ENCODE results near the gene TNFSF8.

Gene TNFSF8

GRCh38 chr9:114925039-114925438 is 5.4 kb downstream of the TNFSF8 start:
- DNase-seq (ENCODE audit: low read depth, low spot score), result no peak
- no peak overlapping the region for H3K4me3 ChIP-seq (ENCODE audit: insufficient read length, low read depth)
- H3K36me3 ChIP-seq (ENCODE audit: insufficient read depth, insufficient read length, low read length), result no peaks in the 10 kb centered on the region
- H3K27me3 ChIP-seq (ENCODE audit: insufficient read depth, insufficient read length), result peaks cover 68% of the 10 kb centered on the region
- TF ChIP-seq YY1 (IDR thresholded peaks at IDR 0.05; ENCODE audit: insufficient read depth, insufficient read length), result no peak
- TF ChIP-seq SUZ12 (IDR thresholded peaks at IDR 0.05; ENCODE audit: extremely low read depth, insufficient read depth, insufficient read length), result no peak
- no peak for TF ChIP-seq ZNF274 (IDR thresholded peaks at IDR 0.05; ENCODE audit: low read depth, low read length)
- H3K9ac ChIP-seq (ENCODE audit: insufficient read length, low read depth), result no peak overlapping the region
- H3K4me1 ChIP-seq (ENCODE audit: insufficient read depth, insufficient read length), result peaks cover 5% of the 10 kb centered on the region
- no peaks in the 10 kb centered on the region for H3K9me3 ChIP-seq (ENCODE audit: insufficient read depth, low read length)

DNA sequence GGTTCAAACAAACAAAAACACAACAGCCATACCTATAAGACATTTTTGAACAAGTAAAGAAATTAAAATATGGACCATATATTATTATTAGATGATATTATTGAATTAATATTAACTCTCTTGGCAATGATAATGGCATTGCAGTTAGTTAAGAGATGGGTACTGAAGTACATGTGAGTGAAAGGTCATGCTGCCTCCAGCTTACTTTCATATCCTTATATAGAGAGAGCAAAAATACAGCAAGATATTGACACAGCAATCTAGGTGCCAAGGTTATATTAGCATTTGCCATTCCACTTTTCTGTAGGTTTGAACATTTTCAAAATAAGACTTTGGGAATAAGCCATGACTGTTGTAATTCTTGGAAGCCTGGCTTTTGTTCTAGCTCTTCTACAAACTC is 6.1 kb downstream of the TNFSF8 start:
- peaks cover 4% of the 10 kb centered on the region for H3K4me1 ChIP-seq (ENCODE audit: insufficient read depth, insufficient read length)
- H3K9me3 ChIP-seq (ENCODE audit: insufficient read depth, low read length), result no peaks in the 10 kb centered on the region
- peaks cover 64% of the 10 kb centered on the region for H3K27me3 ChIP-seq (ENCODE audit: insufficient read depth, insufficient read length)

GRCh38 chr9:114923918-114924317 is 6.5 kb downstream of the TNFSF8 start:
- no peak overlapping the region for H3K9ac ChIP-seq (ENCODE audit: insufficient read length, low read depth)
- peaks cover 4% of the 10 kb centered on the region for H3K4me1 ChIP-seq (ENCODE audit: insufficient read depth, insufficient read length)
- DNase-seq (ENCODE audit: low read depth, low spot score), result no peak
- no peak for TF ChIP-seq SUZ12 (IDR thresholded peaks at IDR 0.05; ENCODE audit: extremely low read depth, insufficient read depth, insufficient read length)
- TF ChIP-seq ZNF274 (IDR thresholded peaks at IDR 0.05; ENCODE audit: low read depth, low read length), result no peak
- no peak for TF ChIP-seq YY1 (IDR thresholded peaks at IDR 0.05; ENCODE audit: insufficient read depth, insufficient read length)
- H3K36me3 ChIP-seq (ENCODE audit: insufficient read depth, insufficient read length, low read length), result no peaks in the 10 kb centered on the region
- H3K9me3 ChIP-seq (ENCODE audit: insufficient read depth, low read length), result no peaks in the 10 kb centered on the region
- H3K4me3 ChIP-seq (ENCODE audit: insufficient read length, low read depth), result no peak overlapping the region
- H3K27me3 ChIP-seq (ENCODE audit: insufficient read depth, insufficient read length), result peaks cover 60% of the 10 kb centered on the region

More for the DNA sequence above, 6.1 kb downstream of the TNFSF8 start:
- H3K9ac ChIP-seq (ENCODE audit: insufficient read length, low read depth), result no peak overlapping the region
- no peaks in the 10 kb centered on the region for H3K36me3 ChIP-seq (ENCODE audit: insufficient read depth, insufficient read length, low read length)
- no peak overlapping the region for H3K4me3 ChIP-seq (ENCODE audit: insufficient read length, low read depth)
- no peak for DNase-seq (ENCODE audit: low read depth, low spot score)
- TF ChIP-seq YY1 (IDR thresholded peaks at IDR 0.05; ENCODE audit: insufficient read depth, insufficient read length) (no peak), ZNF274 (IDR thresholded peaks at IDR 0.05; ENCODE audit: low read depth, low read length) (no peak), SUZ12 (IDR thresholded peaks at IDR 0.05; ENCODE audit: extremely low read depth, insufficient read depth, insufficient read length) (no peak)

DNA sequence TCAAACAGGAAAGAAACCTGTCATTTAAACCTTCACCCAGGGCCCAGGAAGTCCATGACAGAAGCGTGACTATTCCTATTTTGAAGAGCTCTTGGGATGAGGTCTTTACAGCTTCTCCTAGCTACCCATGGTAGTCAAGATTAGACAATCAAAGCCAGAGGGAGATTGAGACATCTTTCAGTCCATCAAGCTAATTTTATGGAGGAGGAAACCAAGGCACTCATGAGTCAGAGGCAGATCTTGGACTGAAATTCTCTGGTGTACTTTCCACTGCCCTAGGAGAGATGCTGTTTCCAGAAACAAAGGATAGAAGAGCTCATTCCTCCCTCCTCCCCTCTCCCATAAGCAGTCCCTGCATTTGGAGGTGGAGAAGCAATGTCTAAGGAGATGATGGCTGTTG is 9.2 kb downstream of the TNFSF8 start:
- H3K4me3 ChIP-seq (ENCODE audit: insufficient read length, low read depth), result no peak overlapping the region
- no peak for DNase-seq (ENCODE audit: low read depth, low spot score)
- H3K36me3 ChIP-seq (ENCODE audit: insufficient read depth, insufficient read length, low read length), result no peaks in the 10 kb centered on the region
- H3K27me3 ChIP-seq (ENCODE audit: insufficient read depth, insufficient read length), result peaks cover 39% of the 10 kb centered on the region
- peaks cover 4% of the 10 kb centered on the region for H3K4me1 ChIP-seq (ENCODE audit: insufficient read depth, insufficient read length)
- H3K9me3 ChIP-seq (ENCODE audit: insufficient read depth, low read length), result no peaks in the 10 kb centered on the region
- TF ChIP-seq SUZ12 (IDR thresholded peaks at IDR 0.05; ENCODE audit: extremely low read depth, insufficient read depth, insufficient read length) (no peak), ZNF274 (IDR thresholded peaks at IDR 0.05; ENCODE audit: low read depth, low read length) (no peak), YY1 (IDR thresholded peaks at IDR 0.05; ENCODE audit: insufficient read depth, insufficient read length) (no peak)
- no peak overlapping the region for H3K9ac ChIP-seq (ENCODE audit: insufficient read length, low read depth)

GRCh38 chr9:114919611-114920010 is 10.8 kb downstream of the TNFSF8 start:
- H3K27me3 ChIP-seq (ENCODE audit: insufficient read depth, insufficient read length), result peaks cover 31% of the 10 kb centered on the region
- no peak for DNase-seq (ENCODE audit: low read depth, low spot score)

DNA sequence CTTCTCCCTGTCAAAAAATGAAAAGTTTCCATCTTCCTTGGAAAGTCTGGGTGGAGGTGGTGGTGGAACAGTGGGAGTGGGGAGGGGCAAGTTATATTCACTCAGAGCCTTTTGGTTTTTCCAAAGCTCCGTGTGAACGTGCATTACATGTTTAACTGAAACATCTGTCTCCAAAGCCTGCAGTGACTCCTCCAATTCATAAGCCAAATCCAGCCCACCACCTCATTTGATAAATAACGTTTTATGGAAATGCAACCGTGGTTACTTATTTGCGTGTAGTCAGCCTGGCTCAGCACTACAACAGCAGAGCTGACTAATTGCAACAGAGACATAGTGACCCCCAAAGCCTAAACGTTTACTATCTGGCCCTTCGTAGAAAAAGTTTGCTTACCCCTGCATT is 13.9 kb downstream of the TNFSF8 start:
- DNase-seq (ENCODE audit: low read depth, low spot score), result no peak
- peaks cover 1% of the 10 kb centered on the region for H3K4me1 ChIP-seq (ENCODE audit: insufficient read depth, insufficient read length)
- no peaks in the 10 kb centered on the region for H3K36me3 ChIP-seq (ENCODE audit: insufficient read depth, insufficient read length, low read length)
- peaks cover 4% of the 10 kb centered on the region for H3K27me3 ChIP-seq (ENCODE audit: insufficient read depth, insufficient read length)
- no peak overlapping the region for H3K9ac ChIP-seq (ENCODE audit: insufficient read length, low read depth)
- TF ChIP-seq SUZ12 (IDR thresholded peaks at IDR 0.05; ENCODE audit: extremely low read depth, insufficient read depth, insufficient read length), result no peak
- TF ChIP-seq YY1 (IDR thresholded peaks at IDR 0.05; ENCODE audit: insufficient read depth, insufficient read length), result no peak
- TF ChIP-seq ZNF274 (IDR thresholded peaks at IDR 0.05; ENCODE audit: low read depth, low read length), result no peak
- H3K9me3 ChIP-seq (ENCODE audit: insufficient read depth, low read length), result no peaks in the 10 kb centered on the region
- no peak overlapping the region for H3K4me3 ChIP-seq (ENCODE audit: insufficient read length, low read depth)

More at GRCh38 chr9:114919611-114920010, 10.8 kb downstream of the TNFSF8 start:
- no peak overlapping the region for H3K4me3 ChIP-seq (ENCODE audit: insufficient read length, low read depth)
- H3K9ac ChIP-seq (ENCODE audit: insufficient read length, low read depth), result no peak overlapping the region
- peaks cover 1% of the 10 kb centered on the region for H3K4me1 ChIP-seq (ENCODE audit: insufficient read depth, insufficient read length)
- no peaks in the 10 kb centered on the region for H3K9me3 ChIP-seq (ENCODE audit: insufficient read depth, low read length)
- H3K36me3 ChIP-seq (ENCODE audit: insufficient read depth, insufficient read length, low read length), result no peaks in the 10 kb centered on the region
- TF ChIP-seq ZNF274 (IDR thresholded peaks at IDR 0.05; ENCODE audit: low read depth, low read length), result no peak
- no peak for TF ChIP-seq SUZ12 (IDR thresholded peaks at IDR 0.05; ENCODE audit: extremely low read depth, insufficient read depth, insufficient read length)
- TF ChIP-seq YY1 (IDR thresholded peaks at IDR 0.05; ENCODE audit: insufficient read depth, insufficient read length), result no peak

DNA sequence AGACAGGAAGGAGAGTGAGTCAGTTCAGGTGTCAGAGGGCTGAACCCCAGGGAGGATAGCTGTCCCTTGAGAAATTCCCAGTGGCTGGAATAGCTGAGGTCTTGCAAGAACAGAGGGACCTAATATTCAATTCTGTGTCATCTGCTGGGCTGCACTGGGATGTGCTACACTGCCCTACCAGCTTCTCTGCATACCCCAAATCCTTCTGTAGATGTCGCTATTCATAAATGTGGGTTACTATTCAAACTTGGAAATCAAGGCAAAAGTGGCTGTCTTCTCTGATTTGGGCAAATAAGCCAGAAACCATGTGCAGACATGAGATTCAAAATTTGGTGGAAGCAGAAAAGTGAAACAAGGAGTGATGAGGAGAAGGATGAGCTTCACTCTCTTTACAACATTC is 16.3 kb downstream of the TNFSF8 start:
- H3K27me3 ChIP-seq (ENCODE audit: insufficient read depth, insufficient read length), result peaks cover 14% of the 10 kb centered on the region
- TF ChIP-seq ZNF274 (IDR thresholded peaks at IDR 0.05; ENCODE audit: low read depth, low read length) (no peak), SUZ12 (IDR thresholded peaks at IDR 0.05; ENCODE audit: extremely low read depth, insufficient read depth, insufficient read length) (no peak), YY1 (IDR thresholded peaks at IDR 0.05; ENCODE audit: insufficient read depth, insufficient read length) (no peak)
- no peaks in the 10 kb centered on the region for H3K9me3 ChIP-seq (ENCODE audit: insufficient read depth, low read length)
- DNase-seq (ENCODE audit: low read depth, low spot score), result no peak
- no peaks in the 10 kb centered on the region for H3K36me3 ChIP-seq (ENCODE audit: insufficient read depth, insufficient read length, low read length)
- no peak overlapping the region for H3K9ac ChIP-seq (ENCODE audit: insufficient read length, low read depth)
- no peak overlapping the region for H3K4me3 ChIP-seq (ENCODE audit: insufficient read length, low read depth)
- H3K4me1 ChIP-seq (ENCODE audit: insufficient read depth, insufficient read length), result peaks cover 5% of the 10 kb centered on the region
